GM23248 (cell line): ENCODE measurements around the gene RPS29. TPM values are rescaled to one million over a fixed set of nuclear protein-coding genes. Genes with fewer than 3 reads are reported as not detected.

Source experiments
- DNase-seq: peaks from one replicate; pipeline ENCODE4 v3.0.0-alpha.2; 2015
- H2AFZ ChIP-seq: fragments of 200-600 bp; sonication (generic); 2 replicates; pipeline ENCODE4 v1.6.1; 2016; ENCODE audit warnings: antibody characterized with exemption
- H3F3A ChIP-seq: fragments of 200-600 bp; sonication (generic); 2 replicates; pipeline ENCODE4 v1.6.1; 2016; ENCODE audit warnings: mild to moderate bottlenecking, antibody characterized with exemption, mixed run types; ENCODE audit not compliant: insufficient read depth
- H3K27ac ChIP-seq: fragments of 200-600 bp; sonication (generic); 2 replicates; pipeline ENCODE4 v1.5.1; 2016; ENCODE audit warnings: mild to moderate bottlenecking
- H3K27me3 ChIP-seq: fragments of 200-600 bp; sonication (generic); replicated peaks from 2 replicates; pipeline ENCODE4 v1.6.1; 2016; ENCODE audit warnings: mild to moderate bottlenecking; ENCODE audit not compliant: insufficient read depth
- H3K36me3 ChIP-seq: fragments of 200-600 bp; sonication (generic); 2 replicates; pipeline ENCODE4 v1.6.1; 2016; ENCODE audit warnings: low read depth, mild to moderate bottlenecking
- H3K4me1 ChIP-seq: fragments of 200-600 bp; sonication (generic); 2 replicates; pipeline ENCODE4 v1.6.1; 2016; ENCODE audit warnings: mild to moderate bottlenecking; ENCODE audit not compliant: insufficient read depth
- H3K4me2 ChIP-seq: fragments of 200-600 bp; sonication (generic); one replicate; pipeline ENCODE4 v1.6.1; 2016; ENCODE audit warnings: mild to moderate bottlenecking; ENCODE audit not compliant: unreplicated experiment
- H3K4me3 ChIP-seq: fragments of 200-600 bp; sonication (generic); 2 replicates; pipeline ENCODE4 v1.5.1; 2016; ENCODE audit warnings: mild to moderate bottlenecking
- H3K79me2 ChIP-seq: fragments of 200-600 bp; sonication (generic); 2 replicates; pipeline ENCODE4 v1.6.1; 2016; ENCODE audit warnings: mild to moderate bottlenecking; ENCODE audit not compliant: insufficient read depth
- H3K9ac ChIP-seq: fragments of 200-600 bp; sonication (generic); 2 replicates; pipeline ENCODE4 v1.6.1; 2016; ENCODE audit warnings: mild to moderate bottlenecking
- H3K9me2 ChIP-seq: fragments of 200-600 bp; sonication (generic); 2 replicates; pipeline ENCODE4 v1.6.1; 2016; ENCODE audit warnings: mixed run types, mild to moderate bottlenecking, moderate library complexity; ENCODE audit not compliant: insufficient read depth
- H3K9me3 ChIP-seq: fragments of 200-600 bp; sonication (generic); one replicate; pipeline ENCODE4 v1.6.1; 2017; ENCODE audit warnings: low read depth
- H4K20me1 ChIP-seq: fragments of 200-600 bp; sonication (generic); 2 replicates; pipeline ENCODE4 v1.6.0; 2016; ENCODE audit not compliant: insufficient read depth
- EZH2 ChIP-seq: fragments of 200-600 bp; sonication (generic); IDR thresholded peaks from 2 replicates; pipeline ENCODE4 v1.6.1; 2018; ENCODE audit warnings: antibody characterized with exemption, mild to moderate bottlenecking; ENCODE audit not compliant: insufficient read depth, poor library complexity, severe bottlenecking
- EZH2phosphoT487 ChIP-seq: fragments of 200-600 bp; sonication (generic); IDR thresholded peaks from 2 replicates; pipeline ENCODE4 v1.6.1; 2018; ENCODE audit warnings: antibody characterized with exemption, moderate library complexity, mild to moderate bottlenecking, low read depth; ENCODE audit not compliant: insufficient read depth
- WGBS, 2 experiments: methylation state at CpG; one replicate each; pipeline ENCODE4 v1.1.6; 2015 to 2017; ENCODE audit warnings: low lambda C conversion rate in 2 of 2, low coverage in 1 of 2; ENCODE audit errors: missing lambda C conversion rate in 2 of 2; 5-methylcytosine and 5-hydroxymethylcytosine counted together
- in situ Hi-C: fragments of 300-500 bp; cut with MboI; formaldehyde crosslinking; loops from 2 replicates; pipeline ENCODE4 v1.15.0; 2020
- polyA plus RNA-seq: library from polyadenylated mRNA; unstranded; fragments of >200 nt; fragmentation: Nextera tagmentation; extraction: Ambion mirVana; gene quantifications from 2 replicates; pipeline ENCODE4 v1.2.1, GENCODE V29; 2016
- small RNA-seq: library from RNA; depleted of rRNA; stranded (forward); fragments of <200 nt; gene quantifications from one replicate; pipeline ENCODE3, GENCODE V24; 2014; ENCODE audit warnings: low read depth, low replicate concordance
- total RNA-seq: library from RNA; depleted of rRNA; stranded (reverse); fragments of >200 nt; shearing (Covaris generic); gene quantifications from 2 replicates; pipeline ENCODE4 v1.2.3, GENCODE V29; 2014; rRNA removed

The RPS29 gene
- total and polyA plus RNA-seq, 2 experiments from 2014 or later: 980 to 5,928 TPM

GRCh38 chr14:49545716-49546115 lies 40.5 kb downstream of the RPS29 start:
- no peaks in the 10 kb centered on the region for H3K36me3 ChIP-seq
- H3K4me1 ChIP-seq: no peaks in the 10 kb centered on the region; the same call in 1 of the 2 replicates
- no peaks in the 10 kb centered on the region for H3K9me2 ChIP-seq
- H3K9me3 ChIP-seq: no peaks in the 10 kb centered on the region
- no peaks in the 10 kb centered on the region; the same call in 1 of the 2 replicates for H3K27me3 ChIP-seq
- no peaks in the 10 kb centered on the region for H4K20me1 ChIP-seq
- no peak for TF ChIP-seq EZH2
- TF ChIP-seq EZH2phosphoT487: no peak
- H3K4me3 ChIP-seq: no peak overlapping the region
- H3K4me2 ChIP-seq: no peak overlapping the region
- WGBS, 2 experiments: 76% methylated on average over 3 of the region's 3 CpGs
- no peaks in the 10 kb centered on the region for H3F3A ChIP-seq
- H3K9ac ChIP-seq: no peak overlapping the region
- H3K79me2 ChIP-seq: no peaks in the 10 kb centered on the region
- no peak for DNase-seq
- H2AFZ ChIP-seq: no peak overlapping the region
- no peak overlapping the region for H3K27ac ChIP-seq
- in situ Hi-C loops: no loop called here

- whole genome bisulfite sequencing, 2 experiments: 60 to 68% methylated on average over 6 of the region's 6 CpGs
- Histone ChIP-seq H3K4me1 (no peaks in the 10 kb centered on the region; the same call in 1 of the 2 replicates), H3K4me2 (no peak overlapping the region), H3F3A (no peaks in the 10 kb centered on the region), H3K27me3 (no peaks in the 10 kb centered on the region; the same call in 1 of the 2 replicates), H3K9me3 (no peaks in the 10 kb centered on the region), H4K20me1 (no peaks in the 10 kb centered on the region), H3K9me2 (no peaks in the 10 kb centered on the region), H3K9ac (no peak overlapping the region), H3K4me3 (no peak overlapping the region), H3K36me3 (no peaks in the 10 kb centered on the region), H3K79me2 (no peaks in the 10 kb centered on the region), H2AFZ (no peak overlapping the region), H3K27ac (no peak overlapping the region)
- TF ChIP-seq EZH2phosphoT487 (no peak), EZH2 (no peak)
- in situ Hi-C loops: no loop called here
- DNase-seq: no peak
These were observed 41.1 kb downstream of the RPS29 start for GRCh38 chr14:49545071-49545470.

- Histone ChIP-seq H3K27ac (no peak overlapping the region), H3K9ac (no peak overlapping the region), H3K79me2 (no peaks in the 10 kb centered on the region), H3K27me3 (peaks cover 8% of the 10 kb centered on the region), H3K4me3 (no peak overlapping the region), H3K9me2 (no peaks in the 10 kb centered on the region), H3K9me3 (no peaks in the 10 kb centered on the region), H3K36me3 (no peaks in the 10 kb centered on the region), H2AFZ (no peak overlapping the region), H3K4me2 (no peak overlapping the region), H3F3A (no peaks in the 10 kb centered on the region), H3K4me1 (no peaks in the 10 kb centered on the region), H4K20me1 (no peaks in the 10 kb centered on the region)
- TF ChIP-seq EZH2 (no peak), EZH2phosphoT487 (no peak)
- 35 to 44% methylated on average over 2 of the region's 2 CpGs for whole genome bisulfite sequencing, 2 experiments
- in situ Hi-C loops: no loop called here
- no peak for DNase-seq
These were observed 45.1 kb downstream of the RPS29 start for GRCh38 chr14:49541049-49541448.

GRCh38 chr14:49538852-49539251 lies 47.3 kb downstream of the RPS29 start:
- WGBS, 2 experiments: 39 to 62% methylated on average over 4 of the region's 4 CpGs
- H3K27me3 ChIP-seq: peaks cover 8% of the 10 kb centered on the region
- in situ Hi-C loops: no loop called here
- H3F3A ChIP-seq: no peaks in the 10 kb centered on the region
- H3K9me2 ChIP-seq: no peaks in the 10 kb centered on the region
- H3K79me2 ChIP-seq: no peaks in the 10 kb centered on the region
- H3K36me3 ChIP-seq: no peaks in the 10 kb centered on the region
- no peak overlapping the region for H3K9ac ChIP-seq
- no peak for DNase-seq
- H3K4me1 ChIP-seq: no peaks in the 10 kb centered on the region
- H3K4me2 ChIP-seq: no peak overlapping the region
- H3K9me3 ChIP-seq: no peaks in the 10 kb centered on the region
- H3K4me3 ChIP-seq: no peak overlapping the region
- no peaks in the 10 kb centered on the region for H4K20me1 ChIP-seq
- TF ChIP-seq EZH2phosphoT487 (no peak), EZH2 (no peak)
- no peak overlapping the region for H2AFZ ChIP-seq
- H3K27ac ChIP-seq: no peak overlapping the region

Small RNAs within 50 kb of the gene (small RNA-seq; reads per million reads assigned to genes)
- gene AL139099.3 (not detected), gene AL139099.4 (not detected), gene RF00019 (not detected), gene RNA5SP384 (not detected)

Other genes with a start within 250 kb of the RPS29 start
- 9.6 and 12.0 TPM in 2 replicates for gene LRR1, start 12.6 kb upstream of the RPS29 start, total RNA-seq
- 14.6 and 17.5 TPM in 2 replicates for gene LRR1, start 12.6 kb upstream of the RPS29 start, polyA plus RNA-seq
- gene RPL36AL, start 34.2 kb upstream of the RPS29 start, total RNA-seq: 89.8 and 92.5 TPM in 2 replicates
- 240 and 253 TPM in 2 replicates for gene RPL36AL, start 34.2 kb upstream of the RPS29 start, polyA plus RNA-seq
- gene MGAT2, start 34.4 kb upstream of the RPS29 start, total RNA-seq: 92.9 and 105 TPM in 2 replicates
- 40.2 and 41.9 TPM in 2 replicates for gene MGAT2, start 34.4 kb upstream of the RPS29 start, polyA plus RNA-seq
- gene DNAAF2, start 48.9 kb upstream of the RPS29 start, total RNA-seq: 11.0 and 11.1 TPM in 2 replicates
- gene DNAAF2, start 48.9 kb upstream of the RPS29 start, polyA plus RNA-seq: 11.1 and 12.8 TPM in 2 replicates
- 5.5 and 13.5 TPM in 2 replicates for gene POLE2, start 101.8 kb upstream of the RPS29 start, total RNA-seq
- gene POLE2, start 101.8 kb upstream of the RPS29 start, polyA plus RNA-seq: 5.2 TPM in 2 replicates
- gene KLHDC1, start 106.7 kb upstream of the RPS29 start, total RNA-seq: 3.4 and 5.0 TPM in 2 replicates
- gene KLHDC1, start 106.7 kb upstream of the RPS29 start, polyA plus RNA-seq: 3.0 and 4.1 TPM in 2 replicates
- gene KLHDC2, start 181.8 kb upstream of the RPS29 start, total RNA-seq: 73.9 and 82.8 TPM in 2 replicates
- gene KLHDC2, start 181.8 kb upstream of the RPS29 start, polyA plus RNA-seq: 84.9 and 85.7 TPM in 2 replicates